H54 (cell line): ENCODE data around the gene CERS6.

Experiments used
- DNase-seq: peaks from one replicate; pipeline ENCODE4 v3.0.0; 2011; ENCODE audit warnings: low spot score, mixed read lengths; ENCODE audit not compliant: insufficient read length
- FAIRE-seq: peaks from 3 replicates; lab custom pipeline; 2011; peaks lifted over from hg19 to GRCh38; lab: Jason Lieb, UNC
- POLR2A ChIP-seq: IDR thresholded peaks from 2 replicates; pipeline ENCODE4 v1.6.1; 2011; ENCODE audit warnings: low read depth, mild to moderate bottlenecking, low read length

CERS6 gene

GRCh38 chr2:168730344-168730743 lies 274.3 kb downstream of the CERS6 start:
- no peak for TF ChIP-seq POLR2A
- FAIRE-seq = no peak
- no peak for DNase-seq

- no peak for TF ChIP-seq POLR2A
- FAIRE-seq (no peak), DNase-seq (no peak)
These were observed 274.9 kb downstream of the CERS6 start for GRCh38 chr2:168731002-168731401.

DNA sequence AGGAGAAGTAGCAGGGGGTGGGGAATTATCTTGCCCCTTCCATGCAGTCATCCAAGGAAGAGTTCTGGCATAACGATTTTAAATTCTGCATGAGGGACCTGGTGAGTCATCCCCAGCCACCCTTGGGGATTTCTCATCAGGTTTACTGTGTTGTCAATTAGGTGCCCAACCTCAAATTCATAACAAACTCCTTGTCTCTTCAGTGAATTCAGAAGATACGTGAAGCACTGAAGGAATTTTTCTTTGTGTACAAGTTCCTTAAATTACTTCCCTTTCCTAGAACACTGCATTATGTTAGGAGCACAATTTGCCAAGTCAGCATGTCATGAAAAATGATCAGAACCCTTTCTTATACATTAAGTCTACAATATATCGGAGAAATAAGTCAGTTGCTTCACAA lies 275.5 kb downstream of the CERS6 start:
- DNase-seq = no peak
- no peak for TF ChIP-seq POLR2A
- no peak for FAIRE-seq

DNA sequence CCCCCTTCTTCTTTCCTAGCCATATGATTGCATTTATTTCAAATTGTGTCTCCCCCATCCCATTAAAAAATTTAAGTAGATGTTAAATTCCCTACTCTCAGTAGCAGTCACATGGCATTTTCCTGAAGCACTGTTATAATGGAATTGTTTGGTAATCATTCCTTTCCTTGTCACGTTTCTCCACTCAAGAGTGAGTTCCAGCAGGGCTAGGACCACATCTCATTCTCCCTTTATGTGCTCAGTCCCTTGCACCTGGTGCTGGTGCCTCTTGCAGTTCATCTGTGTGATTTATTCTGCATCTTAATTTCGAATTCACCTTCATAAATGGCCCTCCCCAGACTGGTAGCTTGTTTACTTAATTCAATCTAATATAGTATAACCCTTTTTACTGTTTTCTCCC lies 276.0 kb downstream of the CERS6 start:
- TF ChIP-seq POLR2A = no peak
- FAIRE-seq (no peak), DNase-seq (no peak)

DNA sequence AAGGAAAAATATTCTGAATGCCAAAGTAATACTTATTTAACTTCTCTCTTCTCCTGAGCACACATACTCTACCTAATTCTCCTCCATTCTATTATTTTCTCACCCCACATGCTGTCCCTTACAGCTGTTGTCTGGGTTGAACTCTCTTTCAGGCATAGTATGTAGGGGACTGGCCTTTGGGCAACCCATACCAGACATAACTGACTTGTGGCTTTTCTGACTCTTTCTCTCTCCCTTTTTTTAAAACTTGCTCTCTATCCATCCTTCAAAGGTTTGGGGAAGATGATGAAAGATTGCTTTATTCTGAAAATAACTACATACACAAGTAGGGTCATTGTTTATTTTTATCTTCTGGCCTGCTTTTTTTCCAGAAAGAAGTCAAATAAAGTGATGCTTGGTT lies 276.4 kb downstream of the CERS6 start:
- TF ChIP-seq POLR2A = no peak
- FAIRE-seq (no peak), DNase-seq (no peak)

DNA sequence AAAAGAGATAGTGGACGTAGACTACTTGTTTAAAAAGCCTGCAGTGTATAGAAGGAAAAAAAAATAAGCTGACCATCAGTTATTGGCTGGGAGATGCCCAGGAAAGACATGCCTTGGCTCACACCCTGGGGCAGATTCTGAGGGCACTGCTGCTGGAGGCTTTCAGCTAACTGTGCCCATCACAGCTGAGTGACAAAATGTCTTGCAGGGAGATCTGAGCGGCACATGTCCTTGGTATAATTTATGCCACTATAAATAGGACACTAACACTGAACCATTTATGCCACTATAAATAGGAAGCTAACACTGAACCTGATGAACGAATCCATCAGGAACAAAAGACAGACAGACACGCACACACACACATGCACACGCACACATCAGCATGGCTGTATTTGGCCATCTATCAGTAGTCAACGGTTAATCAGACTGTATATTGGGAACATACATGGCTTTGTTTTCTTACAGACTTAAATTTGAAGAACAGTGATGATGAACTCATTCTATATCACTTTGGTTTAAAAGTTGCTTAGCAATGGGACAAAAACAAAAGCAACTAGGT lies 278.2 kb downstream of the CERS6 start:
- FAIRE-seq (no peak), DNase-seq (no peak)
- TF ChIP-seq POLR2A = no peak

DNA sequence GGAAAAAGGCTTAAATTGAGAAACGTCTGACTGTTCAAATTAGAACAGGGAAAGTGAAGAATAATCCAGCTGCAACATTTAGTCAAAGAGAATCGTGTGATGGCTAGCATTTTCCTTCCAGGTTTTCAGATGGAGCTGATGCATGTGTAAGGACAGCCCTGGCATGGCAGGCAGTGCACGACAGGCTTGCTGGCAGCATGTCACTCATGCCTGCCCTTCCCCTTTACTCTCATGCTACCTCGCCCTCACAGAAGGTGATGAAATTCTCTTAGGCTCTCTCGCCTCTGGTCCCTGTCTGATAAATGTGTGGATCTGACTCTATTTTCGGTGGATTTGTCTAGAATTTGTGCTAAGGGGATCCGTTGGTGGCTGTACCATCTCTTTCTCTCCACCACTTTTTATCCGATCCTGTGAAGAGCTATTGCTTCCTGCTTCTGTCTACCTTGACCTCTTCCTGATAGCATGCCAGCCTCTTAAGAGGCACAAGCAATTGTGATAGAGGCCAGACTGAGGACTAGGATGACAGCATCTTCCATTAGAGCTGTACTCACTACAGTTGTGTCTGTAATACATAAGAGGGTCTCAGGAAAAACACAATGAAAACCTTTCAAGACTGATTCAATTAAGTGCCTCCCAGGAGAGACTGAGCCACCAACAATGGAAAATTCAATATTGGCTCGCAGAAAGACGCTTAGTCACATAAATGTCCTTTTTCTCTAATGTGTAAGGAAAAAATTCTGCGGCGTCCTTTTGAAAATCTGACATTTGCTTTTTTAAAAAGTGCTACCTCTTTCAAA lies 280.8 kb downstream of the CERS6 start:
- DNase-seq (no peak), FAIRE-seq (no peak)
- no peak for TF ChIP-seq POLR2A

GRCh38 chr2:168738062-168738461 lies 282.0 kb downstream of the CERS6 start:
- DNase-seq (no peak), FAIRE-seq (peak; percentile 36)
- TF ChIP-seq POLR2A = no peak

DNA sequence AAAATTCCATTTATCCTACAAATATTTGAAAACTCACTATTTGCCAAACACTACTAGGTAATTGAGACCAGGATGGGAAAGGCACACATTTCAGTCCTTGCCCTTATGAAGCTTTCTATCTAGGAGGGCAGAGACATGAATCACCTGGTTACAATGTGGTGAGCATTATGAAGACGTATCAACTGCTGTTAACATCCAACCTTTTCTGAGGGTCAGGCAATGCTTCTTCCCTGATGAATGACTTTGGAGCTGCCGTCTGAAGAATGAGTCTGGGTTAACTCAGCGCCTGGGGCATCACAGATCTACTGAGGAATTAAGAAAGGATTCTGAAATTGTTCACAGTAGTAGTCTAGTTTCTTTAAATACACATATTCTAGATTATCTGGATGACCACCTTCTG lies 284.3 kb downstream of the CERS6 start:
- DNase-seq = no peak
- TF ChIP-seq POLR2A = no peak
- FAIRE-seq = no peak

- DNase-seq (no peak), FAIRE-seq (no peak)
- TF ChIP-seq POLR2A = no peak
These were observed 284.7 kb downstream of the CERS6 start for GRCh38 chr2:168740788-168741187.

DNA sequence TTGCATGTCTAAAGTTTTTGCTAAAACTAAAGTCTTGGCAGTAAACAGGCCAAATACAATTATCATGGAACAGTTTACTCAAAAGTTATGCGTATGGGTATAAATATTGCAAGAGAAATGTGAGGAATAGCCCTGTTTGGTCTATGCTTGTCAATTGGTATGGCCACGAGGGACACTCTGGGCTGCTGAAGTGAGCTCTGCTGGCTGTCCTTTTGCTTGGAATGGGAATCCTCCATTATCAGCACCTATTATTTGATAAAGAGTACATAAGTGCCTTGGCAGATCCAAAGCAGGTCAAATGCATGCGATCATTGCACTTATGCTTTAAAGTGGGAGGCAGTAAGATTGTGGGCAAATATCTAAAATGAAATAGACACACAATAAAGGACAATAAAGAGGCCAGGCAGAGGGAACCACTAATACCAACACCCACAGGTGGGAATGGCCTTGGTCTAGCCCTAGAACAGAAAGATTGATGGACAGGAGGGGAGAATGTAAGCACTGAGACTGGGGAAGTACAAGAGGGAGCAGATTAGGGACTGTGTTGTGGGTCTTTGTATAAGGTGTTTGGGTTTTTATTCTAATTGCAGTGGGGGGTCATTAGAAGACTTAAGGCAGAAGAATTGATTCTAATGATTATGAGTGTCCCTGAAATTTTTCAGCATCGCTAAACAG lies 286.3 kb downstream of the CERS6 start:
- no peak for FAIRE-seq
- TF ChIP-seq POLR2A = no peak
- DNase-seq = no peak

DNA sequence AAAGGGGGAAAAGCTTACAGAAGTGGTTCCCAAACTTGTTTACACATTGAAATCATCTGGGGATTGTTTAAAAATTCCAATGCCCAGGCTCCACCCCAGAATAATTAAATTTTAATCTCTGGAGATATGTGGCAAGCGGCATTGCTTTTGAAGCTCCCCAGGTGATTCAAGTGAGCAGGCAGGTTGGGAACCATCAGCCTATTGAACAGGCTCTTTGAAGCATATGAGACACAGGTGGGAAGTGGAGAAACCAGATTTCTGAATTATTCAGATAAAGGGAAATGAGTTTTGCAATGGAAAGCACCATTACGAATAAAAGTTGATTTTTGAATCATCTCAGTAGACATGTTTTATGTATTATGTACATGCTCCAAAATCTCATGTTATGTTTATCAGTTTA lies 288.8 kb downstream of the CERS6 start:
- DNase-seq (no peak), FAIRE-seq (no peak)
- TF ChIP-seq POLR2A = no peak

DNA sequence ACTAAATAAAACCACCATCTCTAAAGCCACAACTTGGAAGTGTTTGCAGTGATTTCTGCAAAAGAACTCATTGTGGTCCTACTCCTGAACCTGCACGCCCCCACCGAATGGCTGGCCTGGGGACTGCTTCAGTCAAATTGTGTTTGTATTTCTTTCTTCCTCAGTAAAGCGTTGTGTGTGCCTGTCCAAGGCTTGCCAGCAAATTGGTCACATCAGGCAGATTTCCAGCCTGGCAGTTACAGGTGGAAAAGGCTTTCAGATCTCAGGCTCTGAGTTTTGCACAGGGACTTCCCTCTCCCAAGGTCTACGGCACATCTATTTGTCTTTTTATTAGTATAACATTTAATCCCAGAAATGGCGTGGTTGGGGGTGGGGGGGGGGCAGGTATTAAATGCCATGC lies 292.4 kb downstream of the CERS6 start:
- FAIRE-seq = no peak
- no peak for DNase-seq
- no peak for TF ChIP-seq POLR2A

- TF ChIP-seq POLR2A = no peak
- FAIRE-seq (no peak), DNase-seq (no peak)
These were observed 293.2 kb downstream of the CERS6 start for GRCh38 chr2:168749297-168749696.

DNA sequence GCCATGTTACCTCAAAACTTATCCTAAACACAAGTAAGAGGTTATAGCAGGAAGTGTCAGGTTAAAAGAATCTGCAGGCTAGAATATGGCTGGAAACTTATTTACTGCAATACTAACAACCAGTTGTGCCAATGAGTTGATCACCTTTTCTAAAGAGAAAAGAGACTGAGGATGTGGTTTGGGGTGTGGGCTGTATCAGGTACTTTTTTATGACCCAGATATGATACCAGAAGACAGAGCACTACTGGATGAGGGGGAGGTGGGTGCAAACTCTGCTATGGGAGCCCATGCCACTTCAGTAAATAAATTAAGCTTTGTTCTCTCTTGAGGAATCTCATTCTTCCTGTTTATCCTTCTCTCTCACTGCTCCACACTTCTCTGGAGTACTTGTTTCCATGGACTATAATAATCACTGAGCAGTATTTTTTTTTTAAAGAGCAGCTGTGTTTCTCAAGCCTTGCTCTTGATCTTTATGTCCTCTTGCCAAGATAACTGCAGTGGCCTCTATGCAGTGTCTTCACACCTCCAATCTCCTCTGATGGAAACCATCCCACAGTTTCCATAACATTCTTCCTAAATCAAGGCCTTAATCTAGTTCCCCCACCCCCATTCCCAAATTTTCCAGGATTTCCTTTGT lies 295.1 kb downstream of the CERS6 start:
- no peak for TF ChIP-seq POLR2A
- DNase-seq = no peak
- no peak for FAIRE-seq
